ENCODE data around the gene GAB2.
"Not testable (repeated sequence)": the region's sequence is repeated elsewhere in the genome, so short reads cannot be mapped to it uniquely, and the experiment has no call there.

GAB2 gene, protein sequence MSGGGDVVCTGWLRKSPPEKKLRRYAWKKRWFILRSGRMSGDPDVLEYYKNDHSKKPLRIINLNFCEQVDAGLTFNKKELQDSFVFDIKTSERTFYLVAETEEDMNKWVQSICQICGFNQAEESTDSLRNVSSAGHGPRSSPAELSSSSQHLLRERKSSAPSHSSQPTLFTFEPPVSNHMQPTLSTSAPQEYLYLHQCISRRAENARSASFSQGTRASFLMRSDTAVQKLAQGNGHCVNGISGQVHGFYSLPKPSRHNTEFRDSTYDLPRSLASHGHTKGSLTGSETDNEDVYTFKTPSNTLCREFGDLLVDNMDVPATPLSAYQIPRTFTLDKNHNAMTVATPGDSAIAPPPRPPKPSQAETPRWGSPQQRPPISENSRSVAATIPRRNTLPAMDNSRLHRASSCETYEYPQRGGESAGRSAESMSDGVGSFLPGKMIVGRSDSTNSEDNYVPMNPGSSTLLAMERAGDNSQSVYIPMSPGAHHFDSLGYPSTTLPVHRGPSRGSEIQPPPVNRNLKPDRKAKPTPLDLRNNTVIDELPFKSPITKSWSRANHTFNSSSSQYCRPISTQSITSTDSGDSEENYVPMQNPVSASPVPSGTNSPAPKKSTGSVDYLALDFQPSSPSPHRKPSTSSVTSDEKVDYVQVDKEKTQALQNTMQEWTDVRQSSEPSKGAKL

GRCh38 chr11:78417175-78417887 is at the start of gene GAB2:
GAB2 (minus strand) TSS chr11:78417820; CDS start chr11:78417720, 100 bp downstream.
- DNase-seq (ENCODE audit: low read depth in 2 of 2) = no peak

DNA sequence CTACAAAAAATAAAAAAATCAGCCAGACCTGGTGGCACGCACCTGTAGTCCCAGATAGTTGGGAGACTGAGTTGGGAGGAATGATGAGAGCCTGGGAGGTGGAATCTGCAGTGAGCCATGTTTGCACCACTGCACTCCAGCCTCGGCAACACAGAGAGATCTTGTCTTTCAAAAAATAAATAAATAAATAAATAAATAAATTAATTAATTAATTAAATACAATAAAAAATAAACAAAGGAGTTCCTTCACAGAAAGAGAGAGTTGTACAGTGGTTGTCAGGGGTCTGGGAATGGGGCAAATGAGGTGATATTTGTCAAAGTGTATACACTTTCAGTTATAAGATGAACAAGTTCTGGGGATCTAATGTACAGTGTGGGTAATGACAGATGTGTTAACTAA is 49.8 kb upstream of the GAB2 start:
- no peak for DNase-seq (ENCODE audit: low read depth in 2 of 2)

GRCh38 chr11:78465169-78465942 is 47.7 kb upstream of the GAB2 start:
- no peak for DNase-seq (ENCODE audit: low read depth in 2 of 2)

GRCh38 chr11:78464787-78465168 is 47.2 kb upstream of the GAB2 start:
- not testable (repeated sequence) for DNase-seq (ENCODE audit: low read depth in 2 of 2)

DNA sequence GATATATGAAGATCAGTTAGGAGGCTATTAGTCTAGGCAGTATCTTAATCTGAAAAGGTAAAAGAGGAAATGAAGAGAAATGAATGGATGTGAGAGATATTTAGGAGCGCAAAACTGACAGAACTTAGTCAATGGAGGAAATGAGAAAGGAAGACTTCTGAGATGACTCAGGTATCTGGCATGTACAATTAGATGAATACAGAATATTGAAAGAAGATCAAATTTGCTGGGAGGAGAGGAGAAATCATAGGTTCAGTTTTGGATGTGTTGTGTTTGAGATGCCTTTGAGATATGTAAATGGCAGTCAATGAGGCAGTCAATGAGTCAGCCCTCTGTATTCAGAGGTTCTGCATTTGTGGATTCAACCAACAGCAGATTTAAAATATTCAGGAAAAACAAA is 42.9 kb upstream of the GAB2 start:
- peak; percentile 9 to 11 for DNase-seq (ENCODE audit: low read depth in 2 of 2)

- no peak for DNase-seq (ENCODE audit: low read depth in 2 of 2)
Measured at GRCh38 chr11:78459738-78460137, 42.1 kb upstream of the GAB2 start.

GRCh38 chr11:78457448-78457847 is 39.8 kb upstream of the GAB2 start:
- DNase-seq (ENCODE audit: low read depth in 2 of 2) = no peak

GRCh38 chr11:78453140-78453935 is 35.7 kb upstream of the GAB2 start:
- DNase-seq (ENCODE audit: low read depth in 2 of 2) = peak in 1 of 2 experiments; percentile 8

DNA sequence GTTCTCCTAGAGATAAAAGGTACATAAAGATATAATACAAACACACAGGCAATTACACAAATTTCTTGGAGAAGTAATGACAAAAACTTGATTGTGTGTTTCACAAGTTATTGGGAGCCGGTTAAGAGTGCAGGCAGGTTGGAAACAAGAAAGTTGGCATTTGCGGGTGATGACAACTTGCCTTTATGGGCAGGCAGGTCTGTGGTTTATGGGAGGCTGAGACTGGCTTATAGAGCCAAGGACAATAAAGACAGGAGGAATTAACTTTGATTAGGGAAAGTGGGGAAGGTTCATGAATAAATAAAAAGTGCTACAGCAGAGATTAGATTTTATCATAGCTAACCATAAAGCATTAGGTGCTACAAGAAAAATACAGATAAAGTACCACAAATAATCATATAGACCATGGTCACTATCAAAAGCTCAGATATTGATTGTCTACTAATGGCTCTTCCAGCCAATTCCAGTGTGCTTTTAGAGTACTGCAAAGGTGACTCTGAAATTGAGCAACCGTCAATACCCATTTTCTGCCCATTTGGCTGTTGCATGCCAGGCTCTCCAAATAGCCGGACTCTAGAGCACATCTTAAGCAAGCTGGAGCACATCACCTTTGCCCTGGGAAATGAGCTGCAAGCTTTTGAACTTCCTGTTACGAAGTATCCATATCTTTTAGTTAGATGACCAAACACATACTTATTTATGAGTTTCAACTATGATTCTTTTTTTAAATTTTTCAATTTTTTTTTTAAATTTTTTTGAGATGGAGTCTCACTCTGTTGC is 33.9 kb upstream of the GAB2 start:
- DNase-seq (ENCODE audit: low read depth in 2 of 2) = no peak

- no peak for DNase-seq (ENCODE audit: low read depth in 2 of 2)
Measured at GRCh38 chr11:78450866-78451265, 33.2 kb upstream of the GAB2 start.

- DNase-seq (ENCODE audit: low read depth in 2 of 2) = peak in 1 of 2 experiments; percentile 16
Measured at GRCh38 chr11:78449866-78450265, 32.2 kb upstream of the GAB2 start.

- DNase-seq (ENCODE audit: low read depth in 2 of 2) = no peak
Measured at GRCh38 chr11:78446210-78446609, 28.6 kb upstream of the GAB2 start.

GRCh38 chr11:78444726-78445125 is 27.1 kb upstream of the GAB2 start:
- no peak for DNase-seq (ENCODE audit: low read depth in 2 of 2)

DNA sequence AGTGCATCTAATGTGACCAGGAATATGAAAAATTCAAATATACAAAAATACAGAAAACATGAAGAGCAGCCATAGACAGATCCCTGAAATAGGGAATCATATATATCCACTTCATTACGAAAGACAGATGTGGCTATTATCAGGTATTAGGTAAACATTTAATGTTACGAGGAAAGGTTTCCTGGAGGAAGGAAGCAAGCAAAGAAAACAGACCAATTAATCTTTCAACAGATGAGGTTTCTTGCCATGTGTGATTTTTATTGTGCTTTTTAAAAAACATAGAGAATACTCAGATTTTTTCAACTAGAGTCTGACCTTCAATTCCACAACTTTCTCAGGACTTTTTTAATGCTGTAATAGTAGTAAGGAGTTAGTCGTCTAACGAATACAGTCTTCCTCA is 24.3 kb upstream of the GAB2 start:
- no peak for DNase-seq (ENCODE audit: low read depth in 2 of 2)

GRCh38 chr11:78438298-78438975 is 20.8 kb upstream of the GAB2 start:
- no peak for DNase-seq (ENCODE audit: low read depth in 2 of 2)

DNA sequence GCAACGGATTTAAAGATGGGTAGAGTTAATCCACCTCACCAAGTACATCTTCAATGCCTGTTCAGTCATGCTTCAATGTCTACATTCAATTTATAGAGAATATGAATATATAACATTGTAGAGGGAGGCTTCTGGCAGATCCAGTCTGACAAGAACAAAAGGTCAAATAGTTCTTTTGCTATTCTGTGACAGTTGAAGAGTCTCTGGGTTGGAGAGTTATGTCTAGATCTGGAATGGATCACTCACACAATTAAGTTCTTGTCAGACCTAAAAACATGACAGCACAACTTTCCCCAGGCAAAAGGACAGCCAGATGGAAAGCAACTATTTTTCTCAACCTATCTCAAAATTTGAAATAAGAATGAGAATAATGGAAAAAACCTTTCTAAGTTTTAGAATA is 15.3 kb upstream of the GAB2 start:
- no peak for DNase-seq (ENCODE audit: low read depth in 2 of 2)

DNA sequence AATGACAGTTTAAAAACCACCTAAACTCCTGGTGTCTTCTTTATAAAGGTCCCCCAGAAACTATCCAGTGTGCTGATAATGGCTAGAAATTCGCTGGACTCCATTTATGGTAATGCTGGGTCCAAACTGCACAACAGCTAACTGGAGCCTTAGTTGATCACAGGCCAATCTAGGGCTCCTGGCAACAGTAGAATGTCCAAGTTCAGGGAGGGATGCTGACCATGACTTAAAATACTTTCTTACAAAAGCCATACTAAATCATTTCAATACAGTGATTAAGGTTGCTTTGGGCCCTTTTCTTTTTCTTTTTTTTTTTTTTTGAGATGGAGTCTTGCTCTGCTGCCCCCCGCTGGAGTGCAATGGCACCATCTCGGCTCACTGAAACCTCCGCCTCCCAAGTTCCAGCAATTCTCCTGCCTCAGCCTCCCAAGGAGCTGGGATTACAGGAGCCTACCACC is 14.5 kb upstream of the GAB2 start:
- DNase-seq (ENCODE audit: low read depth in 2 of 2) = no peak

DNA sequence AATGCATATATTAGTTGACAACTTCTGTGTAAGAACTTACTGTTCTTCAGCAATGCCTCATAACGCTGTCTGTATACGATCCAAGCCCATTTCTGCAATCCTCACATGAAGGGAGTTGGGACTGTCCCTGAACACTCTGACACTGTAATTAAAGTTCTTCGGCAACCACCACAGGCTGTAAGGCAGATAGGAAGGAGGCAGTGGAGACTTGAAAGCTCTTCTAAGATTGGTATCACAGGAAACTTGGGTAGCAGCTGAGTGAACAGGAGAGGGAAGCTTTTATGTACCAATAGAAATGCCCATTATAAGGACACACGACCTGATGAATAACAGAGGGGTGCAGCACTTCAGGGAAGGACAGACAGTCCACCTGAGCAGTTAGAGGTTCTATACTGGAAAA is 12.0 kb upstream of the GAB2 start:
- no peak for DNase-seq (ENCODE audit: low read depth in 2 of 2)

GRCh38 chr11:78429209-78429608 is 11.6 kb upstream of the GAB2 start:
- no peak for DNase-seq (ENCODE audit: low read depth in 2 of 2)

DNA sequence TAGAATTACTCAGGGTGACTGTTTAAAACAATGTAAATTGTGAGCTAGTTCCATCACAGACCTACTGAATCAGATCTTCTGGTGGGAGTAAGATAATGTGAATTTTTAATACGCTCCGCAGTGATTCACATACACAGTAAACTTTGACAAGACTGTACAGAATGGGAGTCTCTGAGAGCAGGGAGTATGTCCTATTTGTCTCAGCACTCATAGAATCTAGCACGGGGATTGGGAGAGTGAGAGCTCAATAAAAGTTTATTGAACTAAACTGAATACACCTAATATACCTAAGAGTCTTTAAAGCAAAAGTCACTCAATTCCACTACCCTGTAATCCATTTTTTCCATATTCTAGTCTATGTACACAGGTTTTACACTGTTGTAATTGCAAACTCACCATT is 11.2 kb upstream of the GAB2 start:
- no peak for DNase-seq (ENCODE audit: low read depth in 2 of 2)
